Cardiac atrium fibroblast (primary cell): Measurements from ENCODE around the gene RGPD4. TPM values are rescaled to one million over a fixed set of nuclear protein-coding genes. Genes with fewer than 3 reads are reported as not detected.

Source experiments
- total RNA-seq: library from RNA; depleted of rRNA; stranded (reverse); fragments of >200 nt; gene quantifications from 2 replicates; pipeline ENCODE4 v1.2.3, GENCODE V29; 2015

Gene RGPD4
- total RNA-seq: not detected in 2 replicates

DNA sequence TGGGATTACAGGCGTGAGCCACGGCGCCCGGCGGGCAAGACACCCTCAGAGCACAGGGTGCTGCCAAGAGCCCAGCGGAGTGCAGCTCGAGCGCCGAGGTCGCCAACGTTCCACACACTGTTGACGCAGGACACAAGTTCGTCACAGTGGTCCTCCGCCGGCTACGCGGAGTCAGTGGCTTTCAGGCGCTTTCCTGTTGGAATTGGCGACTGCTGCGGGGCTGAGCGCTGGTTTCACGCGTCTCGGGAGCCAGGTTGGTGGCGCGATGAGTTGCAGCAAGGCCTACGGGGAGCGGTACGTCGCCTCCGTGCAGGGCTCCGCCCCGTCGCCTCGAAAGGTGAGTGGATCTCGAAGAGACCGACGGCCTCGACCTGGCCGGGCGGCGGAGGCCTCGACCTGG is at the start of gene RGPD4:
RGPD4 (plus strand) TSS at position 144 of the 400 bp plus-strand sequence; CDS start at position 266, 122 bp downstream.

Other genes with a start within 250 kb of the RGPD4 start
- not detected in 2 replicates for gene SLC5A7, start 159.6 kb downstream of the RGPD4 start, total RNA-seq